ENCODE measurements around the gene FOXJ3. TPM values are rescaled to one million over a fixed set of nuclear protein-coding genes. Genes with fewer than 3 reads are reported as not detected.

FOXJ3 gene
- polyA plus RNA-seq, 1 of the 3 experiments (the other 2 are of a cell fraction), result 16.0 TPM

GRCh38 chr1:42142894-42143675, 191.9 kb downstream of the FOXJ3 start (continued):
- TF ChIP-seq ZBTB33 (IDR thresholded peaks at IDR 0.05; ENCODE audit: borderline replicate concordance, low read depth) (no peak), RAD21 (IDR thresholded peaks at IDR 0.05; ENCODE audit: low read length) (no peak), MAX (IDR thresholded peaks at IDR 0.05; ENCODE audit: low read depth) (no peak), ELF1 (IDR thresholded peaks at IDR 0.05) (no peak), TEAD4 (IDR thresholded peaks at IDR 0.05; ENCODE audit: borderline replicate concordance, insufficient read depth) (no peak), GATA2 (CRISPR knock-in tag; IDR thresholded peaks at IDR 0.05) (no peak), SMC3 (IDR thresholded peaks at IDR 0.05; ENCODE audit: low read depth, low read length) (no peak)

- no peak overlapping the region for H2AFZ ChIP-seq (ENCODE audit: low read depth)
- no peaks in the 10 kb centered on the region; the same call in 1 of the 2 replicates for H3K27me3 ChIP-seq (ENCODE audit: insufficient read depth)
- no peak overlapping the region for H3K4me2 ChIP-seq
- H3K9ac ChIP-seq, result no peak overlapping the region
- POLR2A ChIA-PET, result no interaction called here
- no peaks in the 10 kb centered on the region for H3F3A ChIP-seq (replicated peaks; ENCODE audit: insufficient read depth)
- CTCF ChIA-PET, result interaction anchor here (1.4 to 4.0 kb wide), 2 partner anchors 30 to 567 kb away, joined by 4 to 18 read pairs; no protein-coding TSS in a partner anchor
- TF ChIP-seq SMC3 (IDR thresholded peaks at IDR 0.05; ENCODE audit: low read depth, low read length), result no peak
- no peak for TF ChIP-seq RXRA (IDR thresholded peaks at IDR 0.05; ENCODE audit: borderline replicate concordance, low read depth)
- TF ChIP-seq RAD21 (IDR thresholded peaks at IDR 0.05; ENCODE audit: low read length), result no peak
- no peak for TF ChIP-seq MAX (IDR thresholded peaks at IDR 0.05; ENCODE audit: low read depth)
- no peak for TF ChIP-seq RFX5 (IDR thresholded peaks at IDR 0.05; ENCODE audit: low read length)
- TF ChIP-seq RCOR1 (IDR thresholded peaks at IDR 0.05; ENCODE audit: low read length), result no peak
- TF ChIP-seq POLR2AphosphoS5 (IDR thresholded peaks at IDR 0.05; ENCODE audit: low read depth, low read length), result no peak
- TF ChIP-seq GABPA (IDR thresholded peaks at IDR 0.05; ENCODE audit: low read depth), result no peak
- WGBS (ENCODE audit: low lambda C conversion rate), result 65% methylated on average over 4 of the region's 5 CpGs
- H3K9me3 ChIP-seq, result no peaks in the 10 kb centered on the region
- H4K20me1 ChIP-seq (ENCODE audit: insufficient read depth), result no peaks in the 10 kb centered on the region
- no peaks in the 10 kb centered on the region for H3K36me3 ChIP-seq (replicated peaks in 1 of 2; ENCODE audit: control insufficient read depth in 1 of 2, insufficient read depth in 2 of 2, low read length in 1 of 2)
- H3K4me1 ChIP-seq (ENCODE audit: control insufficient read depth in 1 of 2, insufficient read depth in 2 of 2, low read depth in 1 of 2, low read length in 1 of 2), result no peaks in the 10 kb centered on the region
- no peak overlapping the region for H3K4me3 ChIP-seq (ENCODE audit: low read depth in 2 of 2, low read length in 1 of 2)
- H3K79me2 ChIP-seq (ENCODE audit: insufficient read depth), result no peaks in the 10 kb centered on the region
- H3K9me2 ChIP-seq, result no peaks in the 10 kb centered on the region
- no peak overlapping the region for H3K27ac ChIP-seq (ENCODE audit: low read depth in 2 of 2, low read length in 1 of 2)
- no peak for DNase-seq
Observed at GRCh38 chr1:42141978-42142377, 193.1 kb downstream of the FOXJ3 start.

GRCh38 chr1:42140191-42140590, 194.8 kb downstream of the FOXJ3 start:
- no peak overlapping the region for H3K4me2 ChIP-seq
- H3K27ac ChIP-seq (ENCODE audit: low read depth in 2 of 2, low read length in 1 of 2), result no peak overlapping the region
- CTCF ChIA-PET, result no interaction called here
- peaks cover 6% of the 10 kb centered on the region; the same call in 1 of the 2 replicates for H3K27me3 ChIP-seq (ENCODE audit: insufficient read depth)
- no peaks in the 10 kb centered on the region for H3K9me2 ChIP-seq
- H4K20me1 ChIP-seq (ENCODE audit: insufficient read depth), result no peaks in the 10 kb centered on the region
- POLR2A ChIA-PET, result no interaction called here
- TF ChIP-seq MEF2A (IDR thresholded peaks at IDR 0.05; ENCODE audit: borderline replicate concordance, low read depth) (no peak), RXRA (IDR thresholded peaks at IDR 0.05; ENCODE audit: borderline replicate concordance, low read depth) (no peak), TAF1 (IDR thresholded peaks at IDR 0.05; ENCODE audit: borderline replicate concordance, low read depth, low read length) (no peak), NRF1 (IDR thresholded peaks at IDR 0.05; ENCODE audit: low read depth, low read length) (no peak), CHD2 (IDR thresholded peaks at IDR 0.05; ENCODE audit: low read length, partially characterized antibody) (no peak), YY1 (IDR thresholded peaks at IDR 0.05; ENCODE audit: low read depth) (no peak), MAX (IDR thresholded peaks at IDR 0.05; ENCODE audit: low read depth) (no peak), RFX5 (IDR thresholded peaks at IDR 0.05; ENCODE audit: low read length) (no peak)
- no peak overlapping the region for H2AFZ ChIP-seq (ENCODE audit: low read depth)
- no peak for DNase-seq
- 54% methylated on average over 2 of the region's 2 CpGs for WGBS (ENCODE audit: low lambda C conversion rate)
- H3F3A ChIP-seq (replicated peaks; ENCODE audit: insufficient read depth), result no peaks in the 10 kb centered on the region
- no peaks in the 10 kb centered on the region for H3K79me2 ChIP-seq (ENCODE audit: insufficient read depth)
- no peaks in the 10 kb centered on the region for H3K9me3 ChIP-seq
- H3K36me3 ChIP-seq (replicated peaks in 1 of 2; ENCODE audit: control insufficient read depth in 1 of 2, insufficient read depth in 2 of 2, low read length in 1 of 2), result no peaks in the 10 kb centered on the region
- no peak overlapping the region for H3K9ac ChIP-seq
- no peaks in the 10 kb centered on the region for H3K4me1 ChIP-seq (ENCODE audit: control insufficient read depth in 1 of 2, insufficient read depth in 2 of 2, low read depth in 1 of 2, low read length in 1 of 2)
- H3K4me3 ChIP-seq (ENCODE audit: low read depth in 2 of 2, low read length in 1 of 2), result no peak overlapping the region
